Stimulated activated CD4-positive, alpha-beta T cell treated with anti-CD3 and anti-CD28 coated beads, TNF-alpha, amount 100 ng/mL, for 1 hour (primary cell): ENCODE results near the gene HMGXB3.

Experiments used
- DNase-seq, 3 donors: peaks; one replicate each; pipeline ENCODE4 v3.0.0-alpha.2; 2020; ENCODE audit warnings: low read depth in 3 of 3, low spot score in 1 of 3

Gene HMGXB3

GRCh38 chr5:150052226-150052955, 51.9 kb downstream of the HMGXB3 start:
- no peak for DNase-seq

- DNase-seq: no peak
Observed at GRCh38 chr5:150052956-150053712, 52.6 kb downstream of the HMGXB3 start.

- DNase-seq: no peak
Observed at GRCh38 chr5:150053713-150054392, 53.3 kb downstream of the HMGXB3 start.

- no peak for DNase-seq
Observed at GRCh38 chr5:150054569-150054968, 54.0 kb downstream of the HMGXB3 start.

GRCh38 chr5:150055326-150056074, 55.0 kb downstream of the HMGXB3 start:
- DNase-seq: no peak

GRCh38 chr5:150056075-150056443, 55.5 kb downstream of the HMGXB3 start:
- DNase-seq: no peak

GRCh38 chr5:150057052-150057451, 56.5 kb downstream of the HMGXB3 start:
- DNase-seq: no peak

GRCh38 chr5:150057511-150057910, 57.0 kb downstream of the HMGXB3 start:
- no peak for DNase-seq

GRCh38 chr5:150057996-150058395, 57.5 kb downstream of the HMGXB3 start:
- no peak for DNase-seq

- no peak for DNase-seq
Observed at GRCh38 chr5:150058480-150059126, 58.1 kb downstream of the HMGXB3 start.

- no peak for DNase-seq
Observed at GRCh38 chr5:150059623-150060022, 59.1 kb downstream of the HMGXB3 start.

- DNase-seq: no peak
Observed at GRCh38 chr5:150060471-150060870, 59.9 kb downstream of the HMGXB3 start.

GRCh38 chr5:150061538-150061995, 61.0 kb downstream of the HMGXB3 start:
- DNase-seq: no peak

- DNase-seq: no peak
Observed at GRCh38 chr5:150062216-150062922, 61.8 kb downstream of the HMGXB3 start.

GRCh38 chr5:150063638-150064037, 63.1 kb downstream of the HMGXB3 start:
- no peak for DNase-seq

GRCh38 chr5:150064681-150065220, 64.2 kb downstream of the HMGXB3 start:
- no peak for DNase-seq

GRCh38 chr5:150065346-150065745, 64.8 kb downstream of the HMGXB3 start:
- no peak for DNase-seq

- no peak for DNase-seq
Observed at GRCh38 chr5:150065886-150066285, 65.3 kb downstream of the HMGXB3 start.

- DNase-seq: no peak
Observed at GRCh38 chr5:150066436-150066835, 65.9 kb downstream of the HMGXB3 start.

- no peak for DNase-seq
Observed at GRCh38 chr5:150066901-150067396, 66.4 kb downstream of the HMGXB3 start.
